HG02970 (cell line): ENCODE results near the gene RILPL1.
"Not testable (repeated sequence)": the region's sequence is repeated elsewhere in the genome, so short reads cannot be mapped to it uniquely, and the experiment has no call there.

Experiments
- ATAC-seq: cut with Tn5 transposase; IDR thresholded peaks from one replicate; pipeline ENCODE4 v1.9.1; 2021; ENCODE audit warnings: mild to moderate bottlenecking, moderate library complexity, moderate number of reproducible peaks; ENCODE audit not compliant: unreplicated experiment, low FRiP score

Gene RILPL1

GRCh38 chr12:123531091-123531490 is 2.4 kb downstream of the RILPL1 start:
- ATAC-seq, result no peak

GRCh38 chr12:123530668-123531067 is 2.9 kb downstream of the RILPL1 start:
- no peak for ATAC-seq

- ATAC-seq, result no peak
Measured at GRCh38 chr12:123529686-123530085, 3.8 kb downstream of the RILPL1 start.

GRCh38 chr12:123528858-123529257 is 4.7 kb downstream of the RILPL1 start:
- ATAC-seq, result no peak

- ATAC-seq, result no peak
Measured at GRCh38 chr12:123526542-123527080, 6.9 kb downstream of the RILPL1 start.

GRCh38 chr12:123524378-123524777 is 9.1 kb downstream of the RILPL1 start:
- no peak for ATAC-seq

- no peak for ATAC-seq
Measured at GRCh38 chr12:123523518-123523917, 10.0 kb downstream of the RILPL1 start.

GRCh38 chr12:123522164-123522563 is 11.4 kb downstream of the RILPL1 start:
- no peak for ATAC-seq

GRCh38 chr12:123520567-123521474 is 12.7 kb downstream of the RILPL1 start:
- ATAC-seq, result no peak

- no peak for ATAC-seq
Measured at GRCh38 chr12:123519141-123520001, 14.1 kb downstream of the RILPL1 start.

- no peak for ATAC-seq
Measured at GRCh38 chr12:123516216-123516780, 17.2 kb downstream of the RILPL1 start.

- not testable (repeated sequence) for ATAC-seq
Measured at GRCh38 chr12:123514582-123515221, 18.8 kb downstream of the RILPL1 start.

- no peak for ATAC-seq
Measured at GRCh38 chr12:123513805-123514204, 19.7 kb downstream of the RILPL1 start.

- ATAC-seq, result no peak
Measured at GRCh38 chr12:123512838-123513665, 20.5 kb downstream of the RILPL1 start.

GRCh38 chr12:123506843-123507236 is 26.7 kb downstream of the RILPL1 start:
- ATAC-seq, result no peak

- ATAC-seq, result no peak
Measured at GRCh38 chr12:123506059-123506842, 27.3 kb downstream of the RILPL1 start.

- no peak for ATAC-seq
Measured at GRCh38 chr12:123502163-123502704, 31.3 kb downstream of the RILPL1 start.

GRCh38 chr12:123499332-123499731 is 34.2 kb downstream of the RILPL1 start:
- no peak for ATAC-seq
